Heart right ventricle (tissue), 16 donors: ENCODE measurements around the gene CDK4. TPM values are rescaled to one million over a fixed set of nuclear protein-coding genes. Genes with fewer than 3 reads are reported as not detected.

ENCODE experiments used
- ATAC-seq, 8 donors: fragments of 200-7000 bp; cut with Tn5 transposase; one replicate each; pipeline ENCODE4 v1.9.1; 2020; ENCODE audit warnings: mild to moderate bottlenecking in 8 of 8, moderate library complexity in 8 of 8, moderate number of reproducible peaks in 1 of 8
- DNase-seq, 2 donors: peaks; one replicate each; pipeline ENCODE4 v3.0.0-alpha.2; 2020
- H3K27ac ChIP-seq, 10 donors: fragments of 200-600 bp; sonication (generic) in 2 of 10; one replicate each; pipeline versions ENCODE4 v1.5.0 to v1.8.0; 2020 to 2022; ENCODE audit warnings: mild to moderate bottlenecking in 3 of 10
- H3K27me3 ChIP-seq, 7 donors: fragments of 200-600 bp; one replicate each; pipeline ENCODE4 v1.8.0; 2021 to 2022; ENCODE audit warnings: mild to moderate bottlenecking in 2 of 7
- H3K36me3 ChIP-seq, 9 donors: fragments of 200-600 bp; sonication (generic) in 1 of 9; one replicate each; pipeline versions ENCODE4 v1.5.0 to v1.8.0; 2020 to 2022; ENCODE audit warnings: mild to moderate bottlenecking in 2 of 9
- H3K4me1 ChIP-seq, 9 donors: fragments of 200-600 bp; sonication (generic) in 1 of 9; one replicate each; pipeline versions ENCODE4 v1.5.0 to v1.8.0; 2020 to 2022; ENCODE audit warnings: mild to moderate bottlenecking in 4 of 9
- H3K4me3 ChIP-seq, 10 donors: fragments of 200-600 bp; sonication (generic) in 2 of 10; one replicate each; pipeline versions ENCODE4 v1.5.0 to v1.8.0; 2020 to 2022; ENCODE audit warnings: mild to moderate bottlenecking in 7 of 10, moderate library complexity in 2 of 10
- H3K9me3 ChIP-seq, 11 donors: fragments of 200-600 bp in 10 of 11; sonication (generic) in 2 of 11; one replicate each; pipeline versions ENCODE4 v1.5.0 to v1.8.0; 2013 to 2022; ENCODE audit warnings: mild to moderate bottlenecking in 2 of 11, control low read depth in 1 of 11, moderate library complexity in 1 of 11
- CTCF ChIP-seq, 9 donors: fragments of 200-600 bp; sonication (generic) in 2 of 9; IDR thresholded peaks; one replicate each; pipeline versions ENCODE4 v1.5.0 to v1.8.0; 2021 to 2022; ENCODE audit warnings: antibody characterized with exemption in 9 of 9, mild to moderate bottlenecking in 5 of 9, moderate library complexity in 1 of 9
- WGBS, 2 donors: extraction: QIAGEN DNeasy Blood & Tissue Kit; methylation state at CpG; one replicate each; pipeline ENCODE4 v1.1.7; 2013; ENCODE audit warnings: inconsistent platforms in 1 of 2; 5-methylcytosine and 5-hydroxymethylcytosine counted together
- intact Hi-C, 10 donors: fragments of 100-400 bp; cut with DNase I; formaldehyde crosslinking; loops; one replicate each; pipeline versions ENCODE4 v1.11.1 to v1.14.2; 2022
- polyA plus RNA-seq, 2 donors: library from polyadenylated mRNA; stranded (reverse); fragments of 200-250 nt; gene quantifications; one replicate each; pipeline ENCODE4 v1.2.3, GENCODE V29; 2013
- total RNA-seq, 10 donors: library from RNA; stranded (reverse); fragmentation: NEBNext Ultra II Directional in 3 of 10; extraction: Animal tissue kit (Norgen Biotek cat#: 25700) in 3 of 10; gene quantifications; one replicate each; pipeline versions ENCODE4 v1.2.1 to v1.2.4, GENCODE V29; 2021 to 2023
- donor health status: Arrhythmogenic right ventricular cardiomyopathy.
- donor health status: ischemic (EF 13 %, LVEDD 7.1; RV severe dilation, severe dysfunction).
- donor health status: healthy with polysubstance abuse.
- donor health status: DM: no; HTN: yes; CAD: no.
- donor health status: DM: no; HTN: no; CAD: no.
- donor health status: ischemic (EF 25% LVEDD 6.9; RV normal size, moderate dysfunction).
- donor health status: ischemic (EF 25% LVEDD 5.7; RV mildly dilated, moderate dysfunction).
- donor health status: healthy.
- donor health status: DM: yes; HTN: yes; CAD: no.
- donor health status: Ischemic cardiomyopathy.
- donor health status: ischemic (EF 35%, LVEDD 5.7; RV mildly dilated, moderate dysfunction).
- donor health status: nonischemic (EF 11% LVEDD 7.7; RV severe dilation, severe dysfunction).
- donor health status: DM: yes; HTN: yes; CAD: no.
- donor health status: PGD.
- donor health status: ischemic (EF 29% LVEDD 5.4; RV normal size, mild dysfunction).
- donor health status: nonischemic (EF 23%, LVEDD 6.1; RV moderate dilation, normal function).

Gene CDK4
- total and polyA plus RNA-seq, 12 donors: 21.7 to 74.0 (median 52.0) TPM

GRCh38 chr12:57752668-57753000, 524 bp upstream of the CDK4 start:
- intact Hi-C loops: no loop called here
- peaks cover 14 to 51% (median 38%) of the 10 kb centered on the region in 9 donors for H3K4me1 ChIP-seq
- H3K27me3 ChIP-seq: no peaks in the 10 kb centered on the region
- 1 to 4% methylated on average over 5 of the region's 5 CpGs for WGBS, 2 donors
- DNase-seq (no peak), ATAC-seq (no peak)
- H3K9me3 ChIP-seq: no peaks in the 10 kb centered on the region
- peaks cover 0 to 39% (median 23%) of the 10 kb centered on the region in 9 donors for H3K36me3 ChIP-seq
- H3K27ac ChIP-seq: peak overlapping the region in 9 of 10 donors; percentile 20 to 96 (median 55)
- H3K4me3 ChIP-seq: peak overlapping the region in 9 of 10 donors; percentile 15 to 85 (median 70)
- no peak for TF ChIP-seq CTCF (IDR thresholded peaks at IDR 0.05)

GRCh38 chr12:57751432-57751787, 700 bp downstream of the CDK4 start:
- H3K36me3 ChIP-seq: peaks cover 0 to 47% (median 32%) of the 10 kb centered on the region in 9 donors
- peak in 2 of 8 donors; percentile 0 for ATAC-seq
- TF ChIP-seq CTCF (IDR thresholded peaks at IDR 0.05): no peak
- no peaks in the 10 kb centered on the region for H3K9me3 ChIP-seq
- intact Hi-C loops: no loop called here
- peaks cover 14 to 45% (median 34%) of the 10 kb centered on the region in 9 donors for H3K4me1 ChIP-seq
- no peak for DNase-seq
- WGBS, 2 donors: 15% methylated on average over 8 of the region's 8 CpGs
- H3K4me3 ChIP-seq: peak overlapping the region; percentile 55 to 85 (median 72)
- peak overlapping the region; percentile 70 to 96 (median 91) for H3K27ac ChIP-seq
- H3K27me3 ChIP-seq: no peaks in the 10 kb centered on the region

- DNase-seq: no peak
- ATAC-seq: no peak
- intact Hi-C loops: no loop called here
- no peak for TF ChIP-seq CTCF (IDR thresholded peaks at IDR 0.05)
- Histone ChIP-seq H3K4me1 (peaks cover 11 to 45% (median 32%) of the 10 kb centered on the region in 9 donors), H3K9me3 (no peaks in the 10 kb centered on the region), H3K4me3 (peak overlapping the region; percentile 55 to 85 (median 72)), H3K27me3 (no peaks in the 10 kb centered on the region), H3K36me3 (peaks cover 0 to 51% (median 32%) of the 10 kb centered on the region in 9 donors), H3K27ac (peak overlapping the region in 8 of 10 donors; percentile 90 to 96 (median 92))
- 88 to 89% methylated on average over 15 of the region's 15 CpGs for WGBS, 2 donors
These were observed 1.3 kb downstream of the CDK4 start for GRCh38 chr12:57750561-57751431.

GRCh38 chr12:57749061-57749460, 3.0 kb downstream of the CDK4 start:
- no peak for ATAC-seq
- Histone ChIP-seq H3K9me3 (no peaks in the 10 kb centered on the region), H3K36me3 (peaks cover 0 to 51% (median 32%) of the 10 kb centered on the region in 9 donors), H3K27me3 (no peaks in the 10 kb centered on the region), H3K4me1 (peaks cover 10 to 44% (median 31%) of the 10 kb centered on the region in 9 donors), H3K27ac (no peak overlapping the region), H3K4me3 (no peak overlapping the region)
- 90 to 94% methylated on average over 5 of the region's 5 CpGs for WGBS, 2 donors
- no peak for TF ChIP-seq CTCF (IDR thresholded peaks at IDR 0.05)
- no peak for DNase-seq
- intact Hi-C loops: no loop called here
